Gastroesophageal sphincter (tissue), 4 donors: Measurements from ENCODE around the gene EPS8L1. TPM values are rescaled to one million over a fixed set of nuclear protein-coding genes. Genes with fewer than 3 reads are reported as not detected.

Experiments used
- ATAC-seq: fragments of 150-250 bp; one replicate; pipeline ENCODE4 v1.9.1; 2016; ENCODE audit warnings: mild to moderate bottlenecking, moderate library complexity
- H3K27ac ChIP-seq, 4 donors: fragments of 200-600 bp; sonication (generic) in 3 of 4; 1 replicate in 3 of 4; 2 replicates in 1 of 4; pipeline ENCODE4 v1.5.1; 2016 to 2019
- H3K27me3 ChIP-seq: fragments of 200-600 bp; sonication (generic); one replicate; pipeline ENCODE4 v1.5.1; 2019
- H3K36me3 ChIP-seq, 2 donors: fragments of 200-600 bp; sonication (generic); one replicate each; pipeline ENCODE4 v1.5.1; 2019; ENCODE audit warnings: control low read depth in 1 of 2
- H3K4me1 ChIP-seq, 3 donors: fragments of 200-600 bp; sonication (generic); 1 replicate in 2 of 3; 2 replicates in 1 of 3; pipeline ENCODE4 v1.5.1; 2016 to 2019; ENCODE audit warnings: control low read depth in 2 of 3
- H3K4me3 ChIP-seq, 2 donors: fragments of 200-600 bp; sonication (generic); one replicate each; pipeline ENCODE4 v1.5.1; 2019; ENCODE audit warnings: mild to moderate bottlenecking in 1 of 2, moderate library complexity in 1 of 2
- H3K9me3 ChIP-seq, 3 donors: fragments of 200-600 bp; sonication (generic); one replicate each; pipeline ENCODE4 v1.5.1; 2017 to 2019; ENCODE audit warnings: control low read depth in 2 of 3
- EP300 ChIP-seq: sonication (generic); formaldehyde crosslinking; IDR thresholded peaks from one replicate; pipeline ENCODE4 v1.6.1; 2017; ENCODE audit warnings: antibody characterized with exemption, mild to moderate bottlenecking
- POLR2A ChIP-seq, 2 donors: fragments of 450-650 bp; IDR thresholded peaks; one replicate each; pipeline ENCODE4 v1.6.1; 2017; ENCODE audit warnings: antibody characterized with exemption in 2 of 2, mild to moderate bottlenecking in 2 of 2, moderate library complexity in 1 of 2
- POLR2AphosphoS5 ChIP-seq: sonication (generic); formaldehyde crosslinking; IDR thresholded peaks from one replicate; pipeline ENCODE4 v1.6.1; 2017; ENCODE audit warnings: antibody characterized with exemption
- WGBS, 2 donors: methylation state at CpG; one replicate each; pipeline ENCODE4 v1.1.5; 2018; ENCODE audit warnings: low coverage in 1 of 2; 5-methylcytosine and 5-hydroxymethylcytosine counted together
- total RNA-seq, 4 donors: library from RNA; depleted of rRNA; stranded (reverse); fragments of >200 nt; gene quantifications; one replicate each; pipeline ENCODE4 v1.1.0, GENCODE V29; 2016
- TF ChIP-seq, protein P1 (sequence below), 4 experiments: fragments of 200-600 bp in 2 of 4; fragments of 450-650 bp in 2 of 4; sonication (generic) in 1 of 4; IDR thresholded peaks; one replicate each; pipeline ENCODE4 v1.5.1; 2017 to 2019; ENCODE audit warnings: antibody characterized with exemption in 4 of 4, mild to moderate bottlenecking in 2 of 4, moderate library complexity in 2 of 4

The EPS8L1 gene
- total RNA-seq, 4 donors from 2014 or later = 2.2 to 10.5 (median 2.5) TPM

DNA sequence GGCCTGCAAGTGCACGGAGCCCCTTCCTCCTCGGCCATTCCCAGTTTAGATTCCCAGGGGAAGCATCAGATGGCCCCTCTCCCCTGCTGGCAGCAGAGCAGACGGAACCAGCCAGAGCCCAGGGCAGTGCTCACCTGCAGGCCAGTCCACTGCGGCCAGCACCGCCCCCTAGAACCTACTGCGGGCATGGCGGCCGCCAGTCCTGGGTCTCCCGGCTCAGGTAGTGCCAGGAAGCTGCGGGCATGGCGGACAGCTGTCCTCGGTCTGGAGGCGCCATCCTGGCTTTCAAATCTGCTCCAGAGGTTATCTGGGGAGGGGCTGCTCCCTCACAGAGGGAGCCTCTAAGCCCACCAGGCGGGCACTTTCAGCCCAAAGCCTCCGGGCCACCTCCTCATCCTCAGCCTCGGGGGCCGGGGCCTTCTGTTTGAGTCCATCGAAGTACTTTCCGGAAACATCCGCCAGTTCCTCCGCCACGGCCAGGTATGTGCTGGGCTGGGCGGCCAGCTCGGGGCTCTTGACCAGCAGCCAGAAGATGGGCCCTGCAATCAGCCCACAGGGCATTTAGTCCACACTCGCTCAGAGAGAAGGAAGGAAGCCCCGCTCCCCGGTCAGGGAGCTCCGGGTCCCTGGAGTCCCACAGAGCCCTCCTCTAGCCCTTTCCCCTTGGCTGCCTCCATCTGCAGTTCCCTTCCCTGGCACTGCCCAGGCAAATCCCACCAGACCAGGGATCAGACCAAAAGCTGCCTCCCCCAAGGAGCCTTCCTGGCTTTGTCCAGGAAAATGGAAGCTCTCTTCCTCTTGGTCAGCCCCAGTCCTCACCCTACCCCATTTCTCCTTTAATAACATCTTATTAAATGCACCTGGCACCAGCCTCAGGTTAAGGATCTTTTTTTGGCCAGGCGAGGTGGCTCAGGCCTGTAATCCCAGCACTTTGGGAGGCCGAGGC is 30.6 kb upstream of the EPS8L1 start:
- H3K4me1 ChIP-seq = no peaks in the 10 kb centered on the region
- H3K27me3 ChIP-seq = no peaks in the 10 kb centered on the region
- peaks cover 0 to 94% of the 10 kb centered on the region in 2 donors for H3K36me3 ChIP-seq
- TF ChIP-seq POLR2AphosphoS5 = no peak
- TF ChIP-seq, protein P1, sequence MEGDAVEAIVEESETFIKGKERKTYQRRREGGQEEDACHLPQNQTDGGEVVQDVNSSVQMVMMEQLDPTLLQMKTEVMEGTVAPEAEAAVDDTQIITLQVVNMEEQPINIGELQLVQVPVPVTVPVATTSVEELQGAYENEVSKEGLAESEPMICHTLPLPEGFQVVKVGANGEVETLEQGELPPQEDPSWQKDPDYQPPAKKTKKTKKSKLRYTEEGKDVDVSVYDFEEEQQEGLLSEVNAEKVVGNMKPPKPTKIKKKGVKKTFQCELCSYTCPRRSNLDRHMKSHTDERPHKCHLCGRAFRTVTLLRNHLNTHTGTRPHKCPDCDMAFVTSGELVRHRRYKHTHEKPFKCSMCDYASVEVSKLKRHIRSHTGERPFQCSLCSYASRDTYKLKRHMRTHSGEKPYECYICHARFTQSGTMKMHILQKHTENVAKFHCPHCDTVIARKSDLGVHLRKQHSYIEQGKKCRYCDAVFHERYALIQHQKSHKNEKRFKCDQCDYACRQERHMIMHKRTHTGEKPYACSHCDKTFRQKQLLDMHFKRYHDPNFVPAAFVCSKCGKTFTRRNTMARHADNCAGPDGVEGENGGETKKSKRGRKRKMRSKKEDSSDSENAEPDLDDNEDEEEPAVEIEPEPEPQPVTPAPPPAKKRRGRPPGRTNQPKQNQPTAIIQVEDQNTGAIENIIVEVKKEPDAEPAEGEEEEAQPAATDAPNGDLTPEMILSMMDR (IDR thresholded peaks at IDR 0.05) = no peak
- TF ChIP-seq POLR2A (IDR thresholded peaks at IDR 0.05) = no peak
- TF ChIP-seq EP300 = no peak
- H3K4me3 ChIP-seq = no peak overlapping the region
- WGBS, 2 donors = 100% methylated on average over 2 of the region's 30 CpGs; no CpG with 5 or more reads in 1 of the 2 donors
- no peak overlapping the region for H3K27ac ChIP-seq
- ATAC-seq = no peak
- no peaks in the 10 kb centered on the region for H3K9me3 ChIP-seq

- Histone ChIP-seq H3K36me3 (peaks cover 0 to 100% of the 10 kb centered on the region in 2 donors), H3K27ac (no peak overlapping the region), H3K27me3 (no peaks in the 10 kb centered on the region), H3K4me1 (no peaks in the 10 kb centered on the region), H3K4me3 (no peak overlapping the region), H3K9me3 (no peaks in the 10 kb centered on the region)
- no peak for TF ChIP-seq POLR2AphosphoS5
- TF ChIP-seq, protein P1 (IDR thresholded peaks at IDR 0.05) = no peak
- 86 to 93% methylated on average over 4 to 8 of the region's 17 CpGs for WGBS, 2 donors
- ATAC-seq = no peak
These were observed 28.6 kb upstream of the EPS8L1 start for GRCh38 chr19:55046975-55047622.

DNA sequence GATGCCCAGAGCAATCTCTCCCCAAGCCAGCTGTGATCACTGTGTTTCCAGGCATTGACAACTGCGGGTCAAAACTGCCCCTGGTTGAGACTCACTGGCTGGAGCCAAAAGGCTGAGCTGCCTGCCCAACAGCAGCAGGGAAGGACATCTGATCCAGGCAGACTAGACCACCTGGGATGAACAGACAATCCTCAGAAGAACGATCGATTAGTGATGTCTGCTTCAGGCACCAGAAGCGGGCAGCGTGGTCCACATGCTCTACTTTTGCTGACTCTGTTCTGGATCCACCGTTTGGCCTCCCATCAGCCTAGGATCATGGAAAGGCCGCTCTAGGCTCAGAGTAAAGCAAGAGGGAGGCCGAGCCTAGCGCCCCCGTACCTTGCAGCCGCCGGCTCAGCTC is 27.7 kb upstream of the EPS8L1 start:
- Histone ChIP-seq H3K36me3 (peaks cover 0 to 100% of the 10 kb centered on the region in 2 donors), H3K4me1 (no peaks in the 10 kb centered on the region), H3K27me3 (no peaks in the 10 kb centered on the region), H3K27ac (no peak overlapping the region), H3K9me3 (no peaks in the 10 kb centered on the region), H3K4me3 (no peak overlapping the region)
- TF ChIP-seq, protein P1 (IDR thresholded peaks at IDR 0.05) = no peak
- TF ChIP-seq EP300 (no peak), POLR2A (IDR thresholded peaks at IDR 0.05) (no peak), POLR2AphosphoS5 (no peak)
- ATAC-seq = no peak
- WGBS, 2 donors = 90 to 100% methylated on average over 2 to 4 of the region's 12 CpGs

- Histone ChIP-seq H3K27me3 (no peaks in the 10 kb centered on the region), H3K36me3 (peaks cover 0 to 100% of the 10 kb centered on the region in 2 donors), H3K4me1 (no peaks in the 10 kb centered on the region), H3K4me3 (no peak overlapping the region), H3K9me3 (no peaks in the 10 kb centered on the region), H3K27ac (no peak overlapping the region)
- no peak for TF ChIP-seq POLR2A (IDR thresholded peaks at IDR 0.05)
- no peak for TF ChIP-seq POLR2AphosphoS5
- no peak for TF ChIP-seq EP300
- TF ChIP-seq, protein P1 (IDR thresholded peaks at IDR 0.05) = no peak
- WGBS, 2 donors = 93% methylated on average over 5 of the region's 15 CpGs; no CpG with 5 or more reads in 1 of the 2 donors
- ATAC-seq = no peak
These were observed 27.2 kb upstream of the EPS8L1 start for GRCh38 chr19:55048446-55048845.
